NCI-H2196 treated with DMSO at 0.1 percent for 48 hours (cell line): ENCODE measurements around the gene VARS1.
"Not testable (repeated sequence)": the region's sequence is repeated elsewhere in the genome, so short reads cannot be mapped to it uniquely, and the experiment has no call there.

ENCODE experiments used
- DNase-seq: peaks from one replicate; lab custom pipeline; 2025; ENCODE audit not compliant: unreplicated experiment; lab: John Stamatoyannopoulos, UW

Gene VARS1

GRCh38 chr6:31822036-31822821 is 26.7 kb upstream of the VARS1 start:
- peak; percentile 47 for DNase-seq

GRCh38 chr6:31821301-31822035 is 25.9 kb upstream of the VARS1 start:
- no peak for DNase-seq

- DNase-seq = not testable (repeated sequence)
Observed at GRCh38 chr6:31820399-31820798, 24.8 kb upstream of the VARS1 start.

- DNase-seq = no peak
Observed at GRCh38 chr6:31819871-31820299, 24.3 kb upstream of the VARS1 start.

- DNase-seq = not testable (repeated sequence)
Observed at GRCh38 chr6:31817929-31818511, 22.5 kb upstream of the VARS1 start.

- DNase-seq = not testable (repeated sequence)
Observed at GRCh38 chr6:31817133-31817928, 21.8 kb upstream of the VARS1 start.

GRCh38 chr6:31815025-31815838 is 19.7 kb upstream of the VARS1 start, which contains the start of the genes HSPA1A and HSPA1L:
Gene HSPA1A (plus strand): TSS chr6:31815543. CDS start chr6:31815757, 214 bp downstream.
Gene HSPA1L (minus strand): TSS chr6:31815283. CDS start chr6:31811972, 3,311 bp downstream.
- peak; percentile 94 for DNase-seq

GRCh38 chr6:31814677-31815024 is 19.1 kb upstream of the VARS1 start:
- peak; percentile 97 for DNase-seq

- no peak for DNase-seq
Observed at GRCh38 chr6:31813465-31813849, 17.9 kb upstream of the VARS1 start.

- DNase-seq = no peak
Observed at GRCh38 chr6:31811645-31812044, 16.1 kb upstream of the VARS1 start.

- not testable (repeated sequence) for DNase-seq
Observed at GRCh38 chr6:31808599-31808998, 13.0 kb upstream of the VARS1 start.

GRCh38 chr6:31806470-31807272 is 11.1 kb upstream of the VARS1 start, which contains the start of gene LSM2:
Gene LSM2 (minus strand): TSS chr6:31806966. CDS start chr6:31806757, 209 bp downstream.
- DNase-seq = peak; percentile 94

GRCh38 chr6:31805939-31806469 is 10.5 kb upstream of the VARS1 start:
- DNase-seq = no peak

GRCh38 chr6:31801031-31801927 is 5.7 kb upstream of the VARS1 start:
- DNase-seq = not testable (repeated sequence)

- no peak for DNase-seq
Observed at GRCh38 chr6:31799781-31800180, 4.2 kb upstream of the VARS1 start.

- DNase-seq = no peak
Observed at GRCh38 chr6:31797588-31797987, 2.0 kb upstream of the VARS1 start.

GRCh38 chr6:31796993-31797385 is 1.4 kb upstream of the VARS1 start:
- no peak for DNase-seq
